GM21515 (cell line): ENCODE data around the gene TAS2R50.

Source experiments
- ATAC-seq: cut with Tn5 transposase; IDR thresholded peaks from one replicate; pipeline ENCODE4 v1.9.1; 2021; ENCODE audit not compliant: unreplicated experiment

TAS2R50 gene

GRCh38 chr12:10956085-10956484 lies 30.6 kb downstream of the TAS2R50 start:
- no peak for ATAC-seq

- ATAC-seq = no peak
These were observed 34.1 kb downstream of the TAS2R50 start for GRCh38 chr12:10952645-10953044.

GRCh38 chr12:10943167-10943566 lies 43.5 kb downstream of the TAS2R50 start:
- no peak for ATAC-seq

GRCh38 chr12:10941916-10942607 lies 44.6 kb downstream of the TAS2R50 start:
- no peak for ATAC-seq

GRCh38 chr12:10941369-10941768 lies 45.3 kb downstream of the TAS2R50 start:
- no peak for ATAC-seq

- ATAC-seq = no peak
These were observed 46.3 kb downstream of the TAS2R50 start for GRCh38 chr12:10940389-10940788.

GRCh38 chr12:10939163-10939562 lies 47.5 kb downstream of the TAS2R50 start, which contains the start of gene TAS2R14:
Gene TAS2R14 (minus strand): TSS chr12:10939263. CDS start chr12:10939207, 56 bp downstream.
- no peak for ATAC-seq

- no peak for ATAC-seq
These were observed 50.2 kb downstream of the TAS2R50 start for GRCh38 chr12:10936506-10936905.
